HEK293T (cell line): Measurements from ENCODE around the gene KRTAP13-2.

Experiments used
- CTCF ChIA-PET: fragments of 350-600 bp; formaldehyde crosslinking; extraction: SDS; loops from one replicate; lab custom pipeline; 2021; ENCODE audit warnings: antibody characterized with exemption, inconsistent platforms; lab: Yijun Ruan, JAX
- POLR2A ChIA-PET: fragments of 350-600 bp; formaldehyde crosslinking; extraction: SDS; loops from one replicate; lab custom pipeline; 2020; ENCODE audit warnings: antibody characterized with exemption, inconsistent platforms; lab: Yijun Ruan, JAX
- DNase-seq: peaks from one replicate; pipeline ENCODE4 v3.0.0; 2012; ENCODE audit warnings: mixed read lengths; ENCODE audit errors: extremely low spot score
- ARNT ChIP-seq: fragments of 450-650 bp; IDR thresholded peaks from 2 replicates; pipeline ENCODE4 v1.6.1; 2017; ENCODE audit warnings: mild to moderate bottlenecking
- BHLHE40 ChIP-seq: fragments of 450-650 bp; IDR thresholded peaks from 2 replicates; pipeline ENCODE4 v1.6.1; 2016; ENCODE audit warnings: mild to moderate bottlenecking, moderate library complexity, borderline replicate concordance
- CTBP1 ChIP-seq: fragments of 450-650 bp; IDR thresholded peaks from 2 replicates; pipeline ENCODE4 v1.6.1; 2016; ENCODE audit warnings: borderline replicate concordance
- ELF4 ChIP-seq: fragments of 450-650 bp; IDR thresholded peaks from 2 replicates; pipeline ENCODE4 v1.6.1; 2017; ENCODE audit warnings: antibody characterized with exemption
- FOXA1 ChIP-seq: fragments of 450-650 bp; IDR thresholded peaks from 2 replicates; pipeline ENCODE4 v1.6.1; 2016; ENCODE audit warnings: mild to moderate bottlenecking
- FOXK2 ChIP-seq: fragments of 450-650 bp; IDR thresholded peaks from 2 replicates; pipeline ENCODE4 v1.6.1; 2016; ENCODE audit warnings: mild to moderate bottlenecking
- FOXM1 ChIP-seq: fragments of 450-650 bp; IDR thresholded peaks from 2 replicates; pipeline ENCODE4 v1.6.1; 2017; ENCODE audit warnings: mild to moderate bottlenecking, borderline replicate concordance
- HDGF ChIP-seq: fragments of 450-650 bp; IDR thresholded peaks from 2 replicates; pipeline ENCODE4 v1.6.1; 2017; ENCODE audit warnings: antibody characterized with exemption, borderline replicate concordance
- L3MBTL2 ChIP-seq: fragments of 450-650 bp; conservative IDR thresholded peaks from 2 replicates; pipeline ENCODE4 v1.6.1; 2016; ENCODE audit warnings: mild to moderate bottlenecking
- LEF1 ChIP-seq: fragments of 450-650 bp; IDR thresholded peaks from 2 replicates; pipeline ENCODE4 v1.6.1; 2017; ENCODE audit warnings: mild to moderate bottlenecking, borderline replicate concordance
- NFRKB ChIP-seq: fragments of 450-650 bp; IDR thresholded peaks from 2 replicates; pipeline ENCODE4 v1.6.1; 2016; ENCODE audit warnings: mild to moderate bottlenecking, moderate library complexity
- SP1 ChIP-seq: fragments of 450-650 bp; IDR thresholded peaks from 2 replicates; pipeline ENCODE4 v1.6.1; 2017
- SUZ12 ChIP-seq: fragments of 450-650 bp; IDR thresholded peaks from 2 replicates; pipeline ENCODE4 v1.6.1; 2016; ENCODE audit warnings: mild to moderate bottlenecking
- TARDBP ChIP-seq: fragments of 450-650 bp; IDR thresholded peaks from 2 replicates; pipeline ENCODE4 v1.6.1; 2016
- ZNF384 ChIP-seq: fragments of 450-650 bp; IDR thresholded peaks from 2 replicates; pipeline ENCODE4 v1.6.1; 2016
- TF ChIP-seq, protein P1 (sequence below): fragments of 450-650 bp; IDR thresholded peaks from 2 replicates; pipeline ENCODE4 v1.6.1; 2016

Gene KRTAP13-2

DNA sequence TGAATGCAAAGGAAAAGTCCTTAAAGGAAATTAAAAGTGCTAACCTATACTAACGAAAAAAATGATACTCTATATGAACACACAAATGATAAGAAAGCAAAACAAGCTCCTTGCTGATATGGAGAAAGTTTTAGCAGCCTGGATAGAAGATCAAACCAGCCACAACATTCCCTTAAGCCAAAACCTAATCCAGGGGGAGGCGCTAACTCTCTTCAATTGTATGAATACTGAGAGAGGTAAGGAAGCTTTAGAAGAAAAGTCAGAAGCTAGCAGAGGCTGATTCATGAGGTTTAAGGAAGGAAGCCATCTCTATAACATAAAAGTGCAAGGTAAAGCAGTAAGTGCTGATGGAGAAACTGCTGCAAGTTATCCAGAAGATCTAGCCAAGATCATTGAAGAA is 27.1 kb downstream of the KRTAP13-2 start:
- TF ChIP-seq HDGF, result no peak
- TF ChIP-seq CTBP1, result no peak
- TF ChIP-seq NFRKB, result no peak
- no peak for TF ChIP-seq TARDBP
- no peak for TF ChIP-seq FOXM1
- TF ChIP-seq FOXK2, result no peak
- no peak for TF ChIP-seq SUZ12
- no peak for TF ChIP-seq BHLHE40
- no peak for TF ChIP-seq LEF1
- CTCF ChIA-PET, result interaction anchor here (0.6 kb wide), 1 partner anchor 739 kb away, joined by 5 read pairs; no protein-coding TSS in a partner anchor
- no peak for DNase-seq
- POLR2A ChIA-PET, result no interaction called here

DNA sequence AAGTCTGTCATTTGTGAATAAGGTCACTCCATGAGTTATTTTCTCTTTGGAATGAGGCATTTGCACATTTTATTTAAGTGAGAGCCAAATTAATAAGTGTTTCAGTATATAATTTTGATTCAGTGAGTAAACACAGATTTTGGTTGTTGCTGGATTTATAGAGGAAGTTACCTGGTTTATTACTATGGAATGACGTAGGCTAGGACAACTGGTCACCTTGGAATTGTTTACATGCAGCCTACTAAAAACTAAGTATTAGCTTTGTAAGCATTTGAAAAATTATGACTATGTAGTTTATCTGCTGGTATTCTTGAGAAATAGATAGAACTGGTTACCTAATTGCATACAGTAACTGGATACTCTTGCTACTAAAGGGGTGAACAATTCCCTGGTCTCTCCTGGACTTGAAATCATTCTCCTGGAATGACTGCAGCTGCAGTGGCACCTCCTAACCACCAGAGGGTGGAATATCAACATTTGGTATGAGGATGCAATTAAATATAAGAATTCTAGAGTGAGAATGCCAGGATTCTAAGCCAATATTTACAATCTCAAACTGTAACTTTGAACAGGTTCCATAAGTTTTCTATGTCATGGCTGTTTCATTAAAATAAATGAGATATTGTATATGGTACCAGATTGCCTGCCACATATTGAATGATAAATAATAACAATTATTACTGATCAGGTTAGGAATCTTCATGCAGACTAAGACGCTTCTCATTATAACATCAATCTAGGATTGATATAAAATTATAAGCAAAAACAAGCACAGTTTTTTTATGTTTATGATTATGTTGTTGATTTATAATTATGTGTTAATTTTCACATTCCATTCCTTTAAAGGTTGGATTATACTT is 31.1 kb downstream of the KRTAP13-2 start:
- DNase-seq, result peak; percentile 56
- TF ChIP-seq FOXK2 (no peak), ELF4 (no peak), L3MBTL2 (no peak), TARDBP (no peak), SUZ12 (no peak), SP1 (no peak), ZNF384 (no peak), LEF1 (no peak), CTBP1 (no peak), NFRKB (no peak), HDGF (no peak), ARNT (no peak), FOXA1 (no peak), FOXM1 (no peak)
- TF ChIP-seq, protein P1, sequence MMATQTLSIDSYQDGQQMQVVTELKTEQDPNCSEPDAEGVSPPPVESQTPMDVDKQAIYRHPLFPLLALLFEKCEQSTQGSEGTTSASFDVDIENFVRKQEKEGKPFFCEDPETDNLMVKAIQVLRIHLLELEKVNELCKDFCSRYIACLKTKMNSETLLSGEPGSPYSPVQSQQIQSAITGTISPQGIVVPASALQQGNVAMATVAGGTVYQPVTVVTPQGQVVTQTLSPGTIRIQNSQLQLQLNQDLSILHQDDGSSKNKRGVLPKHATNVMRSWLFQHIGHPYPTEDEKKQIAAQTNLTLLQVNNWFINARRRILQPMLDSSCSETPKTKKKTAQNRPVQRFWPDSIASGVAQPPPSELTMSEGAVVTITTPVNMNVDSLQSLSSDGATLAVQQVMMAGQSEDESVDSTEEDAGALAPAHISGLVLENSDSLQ, result no peak
- POLR2A ChIA-PET, result no interaction called here
- CTCF ChIA-PET, result interaction anchor here (0.6 to 1.6 kb wide), 2 partner anchors 26 to 68 kb away, joined by 3 to 4 read pairs; no protein-coding TSS in a partner anchor

DNA sequence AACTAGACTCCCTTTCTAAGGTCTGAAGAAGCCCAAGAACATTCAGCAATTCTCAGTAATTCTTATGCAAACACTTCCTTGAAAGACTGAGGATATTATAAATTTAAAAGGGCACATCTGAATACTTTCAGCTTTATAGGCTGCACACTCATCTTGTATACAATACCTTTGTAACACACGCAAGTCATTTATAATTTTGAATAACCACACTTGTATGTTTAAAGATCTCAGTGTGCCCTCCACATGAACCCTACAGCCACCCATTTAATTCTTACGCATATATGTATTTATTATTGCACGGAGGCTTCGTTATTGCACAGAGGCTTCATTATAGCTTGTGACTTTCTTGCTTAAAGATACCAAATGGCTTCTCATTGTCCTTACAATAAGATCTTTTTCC is 33.4 kb downstream of the KRTAP13-2 start:
- no peak for DNase-seq
- POLR2A ChIA-PET, result no interaction called here
- TF ChIP-seq SUZ12 (no peak), HDGF (no peak), FOXK2 (no peak), ARNT (no peak), L3MBTL2 (no peak)
- TF ChIP-seq, protein P1, result no peak
- CTCF ChIA-PET, result interaction anchor here (0.6 to 0.9 kb wide), 2 partner anchors 12 to 70 kb away, joined by 4 read pairs; no protein-coding TSS in a partner anchor

DNA sequence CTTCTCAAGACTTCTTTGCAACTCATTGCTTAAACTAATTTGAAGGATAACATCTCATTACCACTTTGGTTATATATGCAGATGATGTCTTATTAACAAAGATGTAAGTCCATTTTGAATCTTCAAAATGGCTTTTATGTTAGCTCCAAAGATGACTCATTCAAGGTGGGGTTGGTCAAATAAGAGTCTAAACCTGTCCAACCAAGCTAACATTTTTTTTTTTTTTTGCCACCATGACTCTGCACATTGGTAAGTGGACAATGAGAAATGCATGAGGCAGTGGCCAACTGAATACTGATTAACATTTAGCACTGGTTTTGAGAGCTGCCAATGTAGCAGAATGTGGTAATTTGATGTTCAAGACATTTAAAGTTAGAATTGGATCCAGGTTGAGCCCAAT is 34.3 kb downstream of the KRTAP13-2 start:
- no peak for DNase-seq
- TF ChIP-seq CTBP1 (no peak), HDGF (no peak), BHLHE40 (no peak), L3MBTL2 (no peak), SUZ12 (no peak), NFRKB (no peak), FOXA1 (no peak), LEF1 (no peak), TARDBP (no peak), ELF4 (no peak), FOXM1 (no peak), FOXK2 (no peak), SP1 (no peak)
- TF ChIP-seq, protein P1, result no peak
- ChIA-PET POLR2A (no interaction called here), CTCF (no interaction called here)

DNA sequence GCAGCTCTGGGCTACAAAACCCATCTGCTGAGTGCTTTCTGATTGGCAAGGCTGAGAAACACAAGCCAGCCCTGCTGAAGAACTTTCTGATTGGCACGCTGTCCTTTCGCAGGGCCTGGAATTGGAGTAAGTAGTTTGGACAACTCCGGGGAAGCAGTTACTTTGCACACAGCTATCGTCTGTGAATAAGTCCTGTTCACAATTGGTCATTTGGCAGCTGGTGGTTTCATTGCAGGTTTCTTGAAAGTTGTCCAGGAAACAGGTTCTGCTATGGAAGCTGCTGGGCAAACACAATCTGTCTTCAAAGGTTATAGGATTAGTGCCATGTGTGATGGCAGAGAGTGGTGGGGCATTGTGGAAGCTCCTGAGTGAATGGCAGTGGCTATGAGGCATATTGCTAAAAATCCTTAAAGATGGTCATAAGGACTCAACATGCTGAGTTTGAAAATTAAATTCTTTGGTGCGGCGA is 34.8 kb downstream of the KRTAP13-2 start, which contains the start of gene KRTAP27-1:
KRTAP27-1 (minus strand) TSS at position 419 of the 469 bp plus-strand sequence; CDS start at position 393, 26 bp downstream.
- ChIA-PET POLR2A (no interaction called here), CTCF (no interaction called here)
- no peak for DNase-seq
- TF ChIP-seq ZNF384 (no peak), ARNT (no peak), L3MBTL2 (no peak), FOXA1 (no peak), FOXK2 (no peak), HDGF (no peak), TARDBP (no peak), SUZ12 (no peak), LEF1 (no peak), FOXM1 (no peak), ELF4 (no peak), SP1 (no peak), CTBP1 (no peak), BHLHE40 (no peak), NFRKB (no peak)
- TF ChIP-seq, protein P1, result no peak
